ENCODE results near the gene KCTD5.
A peak's percentile ranks its signal among the peaks of the same experiment; 100 is the strongest.

KCTD5 gene

GRCh38 chr16:2724088-2724676 lies 41.9 kb downstream of the KCTD5 start:
- Histone ChIP-seq H3K36me3 (ENCODE audit: insufficient read depth, low read length) (no peaks in the 10 kb centered on the region), H3K4me2 (ENCODE audit: insufficient read depth, low read length) (no peak overlapping the region), H3K27me3 (ENCODE audit: insufficient read depth, low read length, poor library complexity) (peaks cover 5% of the 10 kb centered on the region), H3K79me2 (ENCODE audit: insufficient read depth, low read length) (no peaks in the 10 kb centered on the region), H3K9ac (ENCODE audit: low read depth, low read length) (no peak overlapping the region), H3K27ac (ENCODE audit: low read length) (no peak overlapping the region), H3K4me1 (ENCODE audit: insufficient read depth, low read length) (peaks cover 24% of the 10 kb centered on the region), H4K20me1 (ENCODE audit: insufficient read depth, low read length) (no peaks in the 10 kb centered on the region), H3K4me3 (ENCODE audit: low read depth in 1 of 2, low read length in 2 of 2) (no peak overlapping the region), H3K9me3 (ENCODE audit: insufficient read depth, low read length, severe bottlenecking) (no peaks in the 10 kb centered on the region), H2AFZ (ENCODE audit: low read depth, low read length) (peak overlapping the region; percentile 39; the same call in 1 of the 2 replicates)
- no peak for TF ChIP-seq CTCF (IDR thresholded peaks at IDR 0.05; ENCODE audit: borderline replicate concordance, extremely low read depth, low read length, poor library complexity, severe bottlenecking)
- no peak for TF ChIP-seq EZH2 (IDR thresholded peaks at IDR 0.05; ENCODE audit: borderline replicate concordance, low read depth, low read length, severe bottlenecking)
- no peak for DNase-seq
- no peak for ATAC-seq (ENCODE audit: insufficient read depth, low read depth)

DNA sequence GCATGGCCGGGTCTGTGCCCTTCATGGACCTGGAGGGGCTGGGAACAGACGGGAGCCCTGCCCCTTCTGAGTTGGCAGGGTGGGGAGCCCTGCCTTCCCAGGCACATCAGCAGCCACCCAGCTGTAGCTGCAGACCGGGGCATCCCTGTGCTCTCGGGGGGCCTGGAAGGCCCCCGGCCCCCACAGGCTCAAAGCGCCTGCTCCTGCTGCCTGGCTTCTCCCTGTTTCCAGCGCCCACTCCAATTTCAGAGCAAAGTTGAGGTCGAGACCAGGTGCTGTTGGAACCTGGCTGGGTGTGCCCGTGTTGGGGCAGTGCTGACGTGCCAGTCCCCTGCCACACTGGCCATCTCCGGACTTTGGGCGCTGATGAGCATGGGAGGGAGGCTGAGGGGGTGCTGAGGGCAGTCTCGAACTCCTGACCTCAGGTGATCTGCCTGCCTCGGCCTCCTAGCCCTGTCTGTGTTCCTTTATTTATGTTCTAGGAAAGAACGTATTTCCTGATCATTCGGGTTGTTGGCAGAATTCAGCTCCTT lies 42.6 kb downstream of the KCTD5 start:
- H4K20me1 ChIP-seq (ENCODE audit: insufficient read depth, low read length) = no peaks in the 10 kb centered on the region
- peaks cover 5% of the 10 kb centered on the region for H3K27me3 ChIP-seq (ENCODE audit: insufficient read depth, low read length, poor library complexity)
- DNase-seq (no peak), ATAC-seq (ENCODE audit: insufficient read depth, low read depth) (no peak)
- H3K9me3 ChIP-seq (ENCODE audit: insufficient read depth, low read length, severe bottlenecking) = no peaks in the 10 kb centered on the region
- no peak overlapping the region for H3K4me3 ChIP-seq (ENCODE audit: low read depth in 1 of 2, low read length in 2 of 2)
- no peak overlapping the region for H3K4me2 ChIP-seq (ENCODE audit: insufficient read depth, low read length)
- no peaks in the 10 kb centered on the region for H3K79me2 ChIP-seq (ENCODE audit: insufficient read depth, low read length)
- TF ChIP-seq CTCF (IDR thresholded peaks at IDR 0.05; ENCODE audit: borderline replicate concordance, extremely low read depth, low read length, poor library complexity, severe bottlenecking) (no peak), EZH2 (IDR thresholded peaks at IDR 0.05; ENCODE audit: borderline replicate concordance, low read depth, low read length, severe bottlenecking) (no peak)
- no peak overlapping the region for H2AFZ ChIP-seq (ENCODE audit: low read depth, low read length)
- H3K4me1 ChIP-seq (ENCODE audit: insufficient read depth, low read length) = peaks cover 19% of the 10 kb centered on the region
- H3K9ac ChIP-seq (ENCODE audit: low read depth, low read length) = no peak overlapping the region
- H3K36me3 ChIP-seq (ENCODE audit: insufficient read depth, low read length) = no peaks in the 10 kb centered on the region
- no peak overlapping the region for H3K27ac ChIP-seq (ENCODE audit: low read length)

- H3K4me2 ChIP-seq (ENCODE audit: insufficient read depth, low read length) = no peak overlapping the region
- peaks cover 3% of the 10 kb centered on the region for H3K4me1 ChIP-seq (ENCODE audit: insufficient read depth, low read length)
- ATAC-seq (ENCODE audit: insufficient read depth, low read depth) = no peak
- no peaks in the 10 kb centered on the region for H3K9me3 ChIP-seq (ENCODE audit: insufficient read depth, low read length, severe bottlenecking)
- peaks cover 5% of the 10 kb centered on the region for H3K27me3 ChIP-seq (ENCODE audit: insufficient read depth, low read length, poor library complexity)
- no peak for DNase-seq
- H3K79me2 ChIP-seq (ENCODE audit: insufficient read depth, low read length) = no peaks in the 10 kb centered on the region
- TF ChIP-seq EZH2 (IDR thresholded peaks at IDR 0.05; ENCODE audit: borderline replicate concordance, low read depth, low read length, severe bottlenecking) (no peak), CTCF (IDR thresholded peaks at IDR 0.05; ENCODE audit: borderline replicate concordance, extremely low read depth, low read length, poor library complexity, severe bottlenecking) (no peak)
- no peaks in the 10 kb centered on the region for H3K36me3 ChIP-seq (ENCODE audit: insufficient read depth, low read length)
- H4K20me1 ChIP-seq (ENCODE audit: insufficient read depth, low read length) = no peaks in the 10 kb centered on the region
- H3K27ac ChIP-seq (ENCODE audit: low read length) = no peak overlapping the region
- no peak overlapping the region for H2AFZ ChIP-seq (ENCODE audit: low read depth, low read length)
- H3K4me3 ChIP-seq (ENCODE audit: low read depth in 1 of 2, low read length in 2 of 2) = no peak overlapping the region
- H3K9ac ChIP-seq (ENCODE audit: low read depth, low read length) = no peak overlapping the region
Observed at GRCh38 chr16:2726923-2727322, 44.6 kb downstream of the KCTD5 start.

Data from DND-41 (cell line).